ENCODE data around the gene TFB2M.

- TF ChIP-seq CTCF (IDR thresholded peaks at IDR 0.05) (no peak), POLR2A (IDR thresholded peaks at IDR 0.05) (no peak)
Observed at GRCh38 chr1:246526380-246526779, 39.7 kb downstream of the TFB2M start.

Measured in lower leg skin (tissue), 3 donors.